ENCODE data around the gene CAMK2B.

DNA sequence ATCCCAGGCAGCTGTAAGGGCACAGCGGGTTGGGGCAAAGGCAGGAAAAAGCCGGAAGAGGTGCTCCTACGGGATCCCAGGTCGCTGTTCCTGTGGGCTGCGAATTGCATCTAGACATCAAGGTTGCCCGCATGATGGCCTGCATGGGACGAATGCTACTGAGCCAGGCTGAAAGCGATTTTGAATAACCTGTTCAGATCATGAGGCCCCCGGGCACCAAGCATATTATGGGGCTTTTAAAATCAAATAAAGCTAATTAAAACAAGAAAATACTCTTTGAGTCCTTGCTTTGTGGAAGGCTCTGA lies 37.1 kb downstream of the CAMK2B start:
- TF ChIP-seq, protein P1, sequence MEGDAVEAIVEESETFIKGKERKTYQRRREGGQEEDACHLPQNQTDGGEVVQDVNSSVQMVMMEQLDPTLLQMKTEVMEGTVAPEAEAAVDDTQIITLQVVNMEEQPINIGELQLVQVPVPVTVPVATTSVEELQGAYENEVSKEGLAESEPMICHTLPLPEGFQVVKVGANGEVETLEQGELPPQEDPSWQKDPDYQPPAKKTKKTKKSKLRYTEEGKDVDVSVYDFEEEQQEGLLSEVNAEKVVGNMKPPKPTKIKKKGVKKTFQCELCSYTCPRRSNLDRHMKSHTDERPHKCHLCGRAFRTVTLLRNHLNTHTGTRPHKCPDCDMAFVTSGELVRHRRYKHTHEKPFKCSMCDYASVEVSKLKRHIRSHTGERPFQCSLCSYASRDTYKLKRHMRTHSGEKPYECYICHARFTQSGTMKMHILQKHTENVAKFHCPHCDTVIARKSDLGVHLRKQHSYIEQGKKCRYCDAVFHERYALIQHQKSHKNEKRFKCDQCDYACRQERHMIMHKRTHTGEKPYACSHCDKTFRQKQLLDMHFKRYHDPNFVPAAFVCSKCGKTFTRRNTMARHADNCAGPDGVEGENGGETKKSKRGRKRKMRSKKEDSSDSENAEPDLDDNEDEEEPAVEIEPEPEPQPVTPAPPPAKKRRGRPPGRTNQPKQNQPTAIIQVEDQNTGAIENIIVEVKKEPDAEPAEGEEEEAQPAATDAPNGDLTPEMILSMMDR (IDR thresholded peaks at IDR 0.05; ENCODE audit: insufficient read depth, low read length, poor library complexity, severe bottlenecking) = no peak
- no peak for TF ChIP-seq EZH2phosphoT487 (conservative IDR thresholded peaks at IDR 0.05; ENCODE audit: low read length)
